ENCODE results near the gene ZNF575.
"Not testable (repeated sequence)": the region's sequence is repeated elsewhere in the genome, so short reads cannot be mapped to it uniquely, and the experiment has no call there.

Gene ZNF575

DNA sequence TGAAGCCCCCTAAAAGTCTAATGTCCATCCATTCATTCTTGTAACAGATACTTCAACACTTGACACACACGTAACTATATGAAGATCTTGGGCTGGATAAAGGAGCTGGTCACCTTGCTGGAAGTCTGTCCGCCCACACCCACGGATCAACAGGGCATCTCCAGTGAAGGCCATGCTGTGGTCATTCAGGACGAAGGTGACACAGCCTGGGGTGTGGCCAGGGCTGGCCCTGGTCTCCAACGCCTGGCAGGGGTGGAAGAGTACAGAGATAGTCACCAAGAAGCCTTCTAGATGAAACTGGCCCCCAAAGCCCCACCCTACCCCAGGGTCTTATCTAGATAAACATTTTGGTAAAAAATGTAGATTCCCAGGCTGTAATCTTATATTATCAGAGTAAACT is 21.7 kb upstream of the ZNF575 start:
- no peak for DNase-seq

DNA sequence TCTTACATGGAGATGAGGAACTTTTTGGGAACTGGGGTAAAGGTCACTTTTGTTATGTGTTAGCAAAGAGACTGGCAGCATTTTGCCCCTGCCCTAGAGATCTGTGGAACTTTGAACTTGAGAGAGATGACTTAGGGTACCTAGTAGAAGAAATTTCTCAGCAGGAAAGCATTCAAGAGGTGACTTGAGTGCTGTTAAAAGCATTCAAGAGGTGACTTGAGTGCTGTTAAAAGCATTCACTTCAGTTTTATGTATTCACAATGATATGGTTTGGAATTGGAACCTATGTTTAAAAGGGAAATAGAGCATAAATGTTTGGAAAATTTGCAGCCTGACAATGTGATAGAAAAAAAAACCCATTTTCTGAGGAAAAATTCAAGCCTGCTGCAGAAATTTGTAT is 20.6 kb upstream of the ZNF575 start:
- not testable (repeated sequence) for DNase-seq

DNA sequence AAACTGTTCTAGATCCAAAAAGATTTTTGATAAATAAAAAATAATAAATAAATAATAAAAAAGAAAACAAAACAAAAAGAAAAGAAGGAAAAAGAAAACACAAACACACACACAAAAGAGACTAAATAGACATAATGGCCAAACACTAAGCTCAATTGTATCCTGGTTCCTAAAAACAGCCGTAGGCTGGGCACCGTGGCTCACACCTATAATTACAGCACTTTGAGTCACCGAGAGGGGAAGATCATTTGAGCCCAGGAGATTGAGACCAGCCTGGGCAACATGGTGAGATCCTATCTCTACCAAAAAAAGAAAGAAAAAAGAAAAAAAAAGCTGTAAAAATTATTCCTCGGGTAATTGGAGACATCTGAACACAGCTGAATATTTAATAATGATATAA is 14.9 kb upstream of the ZNF575 start:
- no peak for DNase-seq

DNA sequence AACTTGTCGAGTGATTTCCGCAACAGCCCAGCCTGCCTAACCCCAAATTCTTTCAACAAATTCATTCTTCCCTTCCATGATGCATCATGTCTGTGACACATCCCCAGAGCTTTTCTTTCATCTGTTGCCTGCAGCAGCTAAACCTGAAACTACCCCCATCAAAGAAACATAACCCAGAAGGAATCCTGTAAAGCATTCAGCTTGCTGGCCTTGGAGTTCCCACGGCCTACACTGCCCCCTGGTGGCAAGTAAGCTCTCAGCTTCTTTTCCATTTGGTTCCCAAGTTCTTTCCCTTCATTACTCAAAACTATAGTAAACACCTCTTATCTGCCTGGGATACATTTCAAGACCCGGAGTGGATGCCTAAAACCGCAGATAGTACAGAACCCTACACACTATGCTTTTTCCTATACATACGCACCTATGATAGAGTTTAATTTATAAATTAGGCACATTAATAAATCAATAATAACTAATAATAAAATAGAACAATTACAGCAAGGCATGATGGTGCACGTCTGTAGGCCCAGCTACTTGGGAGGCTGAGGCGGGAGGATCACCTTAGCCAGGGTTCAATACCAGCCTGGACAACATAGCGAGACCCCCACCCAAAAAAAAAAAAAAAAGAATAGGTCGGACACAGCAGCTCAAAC is 13.4 kb upstream of the ZNF575 start:
- DNase-seq = peak; percentile 88

DNA sequence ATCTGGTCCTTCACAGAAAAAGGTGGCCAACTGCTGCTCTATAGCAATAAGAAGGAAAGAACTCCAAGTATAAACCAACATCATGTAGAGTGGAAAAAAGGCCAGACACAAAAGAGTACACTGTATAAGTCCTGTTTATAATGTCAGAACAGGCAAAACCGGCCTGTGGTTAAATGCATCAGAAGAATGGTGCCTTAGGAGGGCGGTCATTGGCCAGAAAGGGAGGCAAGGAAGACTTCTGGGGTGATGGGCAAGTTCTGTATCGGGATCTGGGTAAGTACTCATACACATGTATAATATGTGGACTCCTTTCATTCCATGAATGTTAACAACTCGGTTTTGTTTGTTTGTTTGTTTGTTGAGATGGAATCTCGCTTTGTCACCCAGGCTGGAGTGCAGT is 10.1 kb upstream of the ZNF575 start:
- DNase-seq = no peak

DNA sequence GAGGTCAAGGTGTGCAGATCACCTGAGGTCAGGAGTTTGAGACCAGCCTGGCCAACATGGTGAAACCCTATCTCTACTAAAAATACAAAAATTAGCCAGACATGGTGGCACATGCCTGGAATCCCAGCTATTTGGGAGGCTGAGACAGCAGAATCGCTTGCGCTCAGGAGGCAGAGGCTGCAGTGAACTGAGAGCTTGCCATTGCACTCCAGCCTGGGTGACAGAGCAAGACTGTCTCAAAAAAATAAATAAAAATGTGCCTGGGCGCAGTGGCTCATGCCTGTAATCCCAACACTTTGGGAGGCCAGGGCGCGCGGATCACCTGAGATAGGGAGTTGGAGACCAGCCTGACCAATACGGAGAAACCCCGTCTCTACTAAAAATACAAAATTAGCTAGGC is 9.3 kb upstream of the ZNF575 start:
- not testable (repeated sequence) for DNase-seq

DNA sequence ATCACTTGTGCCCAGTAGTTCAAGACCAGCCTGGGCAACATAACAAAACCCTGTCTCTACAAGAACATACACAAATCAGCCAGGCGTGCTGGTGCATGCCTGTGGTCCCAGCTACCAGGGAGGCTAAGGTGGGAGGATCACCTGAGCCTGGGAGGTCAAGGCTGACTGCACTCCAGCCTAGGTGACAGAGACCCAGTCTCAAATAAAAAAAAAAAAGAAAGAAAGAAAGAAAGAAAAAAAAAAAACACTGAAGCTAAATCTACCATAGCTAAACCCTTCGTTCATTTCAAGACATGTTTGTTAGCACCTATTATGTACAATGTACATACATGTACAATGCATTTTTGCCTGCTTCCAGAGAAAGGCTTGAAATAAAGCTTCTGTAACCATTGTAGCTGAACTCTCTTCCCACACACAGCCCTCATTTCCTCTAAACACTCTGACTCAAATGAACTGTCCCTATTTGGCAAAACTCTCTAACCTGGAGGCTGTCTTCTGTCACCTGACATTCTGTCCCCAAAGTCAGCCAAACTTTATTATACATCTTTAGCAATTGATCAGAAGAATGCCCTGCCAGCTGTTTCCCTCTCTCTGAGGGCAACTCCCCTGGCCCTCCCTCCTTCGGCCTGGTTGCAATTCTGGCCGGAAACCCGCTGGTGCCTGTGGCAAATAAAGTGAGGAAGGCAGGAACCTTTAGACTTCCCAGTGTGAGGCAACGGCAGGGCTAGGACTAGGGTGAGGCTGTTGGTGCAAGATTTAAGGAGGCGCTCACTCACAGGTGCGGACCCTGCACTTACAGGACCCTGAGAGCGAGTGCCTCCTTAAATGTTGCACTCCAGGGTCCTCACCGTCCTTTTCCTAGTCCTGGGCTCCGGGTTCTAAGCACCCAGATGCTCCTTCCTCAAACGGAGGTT is 7.8 kb upstream of the ZNF575 start:
- peak; percentile 22 for DNase-seq

DNA sequence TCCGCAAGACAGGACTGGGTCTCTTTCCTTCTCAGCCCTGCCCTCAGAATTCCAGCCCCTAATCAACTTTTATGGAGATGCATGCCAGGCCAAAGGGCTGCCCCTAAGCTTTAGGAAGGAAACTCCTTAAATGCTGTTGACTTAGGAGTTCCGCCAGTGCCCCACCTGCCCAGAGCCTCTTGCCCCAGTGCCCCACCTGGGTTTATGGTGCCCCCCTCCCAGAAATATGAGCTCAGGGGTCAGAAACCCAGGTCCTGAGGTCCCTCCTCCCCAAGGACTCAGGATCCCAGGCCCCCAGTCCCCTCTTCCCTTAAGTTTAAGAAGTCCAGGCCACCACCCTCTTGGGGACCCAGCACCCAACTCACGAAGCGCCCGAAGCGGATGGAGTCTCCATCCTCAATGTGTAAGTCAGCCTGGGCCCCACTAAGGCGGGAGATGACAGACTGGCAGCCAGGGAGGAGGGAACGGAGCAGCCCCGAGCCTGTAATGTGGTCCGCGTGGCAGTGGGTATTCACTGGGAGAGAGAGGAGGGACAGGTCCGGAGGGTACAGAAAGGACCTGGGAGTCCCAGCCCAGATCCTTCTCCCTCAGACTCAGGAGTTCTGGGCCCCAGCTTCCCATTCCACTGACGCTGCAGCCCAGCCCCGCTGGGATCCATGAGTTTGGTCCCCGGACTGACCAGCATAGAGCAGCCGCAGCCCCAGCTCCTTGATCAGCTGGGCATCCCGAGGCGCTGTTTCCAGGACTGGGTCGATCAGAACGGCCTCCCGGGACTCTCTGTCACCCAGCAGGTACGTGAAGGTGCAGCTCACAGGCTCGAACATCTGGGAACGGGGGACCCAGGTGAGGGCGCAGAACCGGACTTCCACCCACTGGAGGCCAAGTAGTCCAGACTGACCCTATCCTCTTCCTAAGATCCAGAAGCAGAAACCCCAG is 6.9 kb upstream of the ZNF575 start:
- no peak for DNase-seq

DNA sequence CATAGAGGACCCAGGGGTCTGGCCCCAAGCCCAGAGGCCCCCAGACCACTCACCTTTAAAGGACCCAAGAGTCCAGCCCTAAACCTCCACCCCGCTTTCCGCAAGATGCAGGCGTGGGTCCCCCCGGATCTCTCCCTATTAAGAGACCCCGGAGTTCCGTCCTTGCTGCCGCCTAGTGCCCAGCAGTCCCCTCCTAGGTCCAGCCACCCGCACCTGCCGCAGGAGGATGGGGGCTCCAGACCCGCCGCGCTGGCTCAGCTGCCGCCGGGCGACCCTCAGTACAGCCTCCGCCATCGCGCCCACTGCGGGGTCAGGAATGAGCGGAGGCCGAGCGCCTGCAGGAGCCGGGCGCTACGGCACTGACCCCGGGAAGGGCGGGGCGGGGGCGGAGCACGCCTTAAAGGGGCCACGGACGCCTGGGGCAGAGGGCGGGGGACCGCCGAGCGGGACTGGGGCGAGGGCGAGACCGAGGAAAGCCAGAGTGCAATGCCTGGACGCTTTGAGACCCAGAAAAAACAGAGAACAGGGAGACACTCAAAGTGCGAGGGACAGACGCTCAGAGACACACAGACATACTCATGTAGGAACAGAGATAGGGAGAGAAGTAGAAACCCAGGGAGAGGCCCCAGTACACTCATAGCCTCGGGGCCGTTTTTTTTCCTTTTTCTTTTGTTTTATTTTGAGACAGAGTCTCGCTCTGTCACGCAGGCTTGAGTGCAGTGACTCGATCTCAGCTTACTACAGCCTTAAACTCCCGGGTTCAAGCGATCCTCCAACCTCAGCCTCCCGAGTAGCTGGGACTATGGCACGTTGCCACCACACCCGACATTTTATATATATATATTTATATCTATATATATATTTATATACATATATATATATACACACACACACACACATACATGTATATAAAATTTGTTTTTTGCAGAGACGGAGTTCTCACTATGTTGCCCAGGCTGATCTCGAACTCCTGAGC is 5.8 kb upstream of the ZNF575 start, which contains the start of gene ETHE1:
TSS of gene ETHE1 (minus strand) at position 318 of the 976 bp plus-strand sequence. CDS start at position 294, 24 bp downstream.
- peak; percentile 66 for DNase-seq

DNA sequence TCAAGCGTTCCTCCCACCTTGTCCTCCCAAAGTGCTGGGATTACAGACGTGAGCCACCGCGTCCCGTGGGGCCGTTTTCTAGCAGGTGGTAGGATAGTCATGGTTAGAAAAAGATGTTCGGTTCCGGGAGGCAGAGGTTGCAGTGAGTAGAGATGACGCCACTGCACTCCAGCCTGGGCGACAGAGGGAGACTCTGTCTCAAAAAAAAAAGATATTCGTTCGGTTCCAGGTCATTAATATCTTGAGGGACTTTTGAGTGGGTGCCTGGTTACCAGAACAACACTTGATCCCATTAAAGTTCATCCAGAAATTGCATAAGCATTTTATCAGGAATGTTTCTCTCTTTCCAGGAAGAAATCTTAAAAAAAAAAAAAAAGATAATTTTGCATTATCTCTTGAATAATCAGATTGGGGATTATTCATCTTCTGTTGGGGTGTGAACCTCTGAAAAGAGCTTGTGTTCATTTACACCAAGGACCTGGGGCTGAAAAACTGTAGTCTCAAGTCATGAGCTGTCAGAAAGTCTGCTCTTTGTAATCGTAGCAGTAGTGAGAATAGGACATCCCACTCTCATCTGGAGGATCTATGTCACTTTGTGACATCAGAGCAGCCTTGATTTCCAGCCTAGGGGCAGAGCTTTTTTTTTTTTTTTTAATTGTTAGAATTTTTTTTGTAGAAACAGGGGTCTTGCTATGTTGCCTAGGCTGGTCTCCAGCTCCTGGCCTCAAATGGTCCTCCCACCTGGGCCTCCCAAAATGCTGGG is 4.9 kb upstream of the ZNF575 start:
- DNase-seq = no peak

DNA sequence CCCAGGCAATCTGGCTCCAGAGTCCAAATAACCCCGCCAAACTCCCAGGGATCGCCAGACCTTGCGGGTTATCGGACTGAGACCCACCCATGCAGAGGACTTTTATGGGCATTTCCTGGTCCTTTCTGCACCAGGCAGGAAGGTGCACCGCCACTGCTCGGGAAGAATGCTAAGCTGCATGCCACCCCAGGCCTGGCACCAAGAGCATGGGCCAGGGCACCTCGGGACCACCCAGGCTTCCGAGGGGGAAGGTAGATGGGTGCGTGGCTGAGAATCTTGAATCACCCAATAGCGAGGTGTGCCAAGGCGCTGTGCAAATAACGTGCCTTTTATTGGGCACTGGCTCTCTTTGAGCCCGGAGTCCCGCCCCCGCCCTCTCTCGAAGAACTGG is 422 bp upstream of the ZNF575 start:
- DNase-seq = no peak

DNA sequence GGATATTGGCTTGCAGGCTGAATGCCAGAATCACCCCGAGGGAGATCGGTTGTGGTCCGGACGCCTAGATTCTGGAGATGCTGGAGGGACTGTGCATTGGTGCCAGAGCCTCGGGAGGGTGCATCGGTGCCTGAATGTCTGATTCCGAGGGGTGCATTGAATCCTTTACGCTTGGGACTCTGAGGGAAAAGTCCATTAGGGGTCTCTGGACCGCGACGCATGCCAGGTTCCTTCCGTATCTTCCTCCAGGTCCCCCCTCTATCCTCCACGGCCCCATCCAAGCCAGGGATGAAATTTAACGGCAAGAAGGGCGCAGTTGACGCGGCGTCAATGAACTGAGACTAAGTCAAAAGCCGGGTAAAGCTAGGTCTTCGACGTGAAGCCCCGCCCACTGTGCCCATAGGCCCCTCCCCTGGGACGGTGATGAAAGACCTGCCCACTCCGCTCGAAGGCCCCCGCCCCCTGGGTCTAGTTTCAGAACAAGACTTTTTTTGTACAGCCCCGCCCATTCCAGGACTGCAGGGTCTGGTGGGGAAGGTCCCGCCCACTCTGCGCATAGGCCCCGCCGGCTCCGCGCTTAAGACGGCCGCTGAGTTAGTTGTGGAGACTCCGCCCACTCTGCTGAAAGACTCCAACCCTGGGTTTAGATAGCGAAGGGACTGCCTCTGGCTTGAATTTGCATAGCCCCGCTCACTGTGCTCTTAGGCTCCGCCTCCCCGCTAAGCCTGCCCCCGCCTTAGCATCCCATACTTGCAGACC is 737 bp downstream of the ZNF575 start:
- peak; percentile 99 for DNase-seq

DNA sequence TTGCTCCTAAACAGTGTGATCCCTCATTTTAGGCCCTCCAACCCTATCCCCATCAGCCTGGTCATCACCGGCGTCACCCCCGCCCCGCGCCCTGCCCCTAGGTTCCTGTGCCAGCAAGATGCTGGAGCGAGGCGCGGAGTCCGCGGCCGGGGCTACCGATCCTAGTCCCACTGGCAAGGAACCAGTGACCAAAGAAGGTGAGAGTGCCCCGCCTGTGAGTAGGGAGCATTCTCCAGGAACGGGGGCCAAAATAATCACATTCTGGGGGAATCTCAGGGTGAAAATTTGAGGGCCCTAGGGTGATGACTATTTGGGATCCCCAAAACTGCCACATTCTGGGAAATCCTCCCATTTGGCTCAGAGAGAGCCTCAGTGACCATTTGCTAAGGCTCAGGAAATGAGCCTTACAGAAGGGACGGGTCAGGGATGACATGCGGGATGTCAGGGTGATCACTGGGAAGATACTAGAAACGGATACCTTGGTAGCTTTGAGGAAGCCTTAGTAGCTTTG is 1.4 kb downstream of the ZNF575 start:
- no peak for DNase-seq

DNA sequence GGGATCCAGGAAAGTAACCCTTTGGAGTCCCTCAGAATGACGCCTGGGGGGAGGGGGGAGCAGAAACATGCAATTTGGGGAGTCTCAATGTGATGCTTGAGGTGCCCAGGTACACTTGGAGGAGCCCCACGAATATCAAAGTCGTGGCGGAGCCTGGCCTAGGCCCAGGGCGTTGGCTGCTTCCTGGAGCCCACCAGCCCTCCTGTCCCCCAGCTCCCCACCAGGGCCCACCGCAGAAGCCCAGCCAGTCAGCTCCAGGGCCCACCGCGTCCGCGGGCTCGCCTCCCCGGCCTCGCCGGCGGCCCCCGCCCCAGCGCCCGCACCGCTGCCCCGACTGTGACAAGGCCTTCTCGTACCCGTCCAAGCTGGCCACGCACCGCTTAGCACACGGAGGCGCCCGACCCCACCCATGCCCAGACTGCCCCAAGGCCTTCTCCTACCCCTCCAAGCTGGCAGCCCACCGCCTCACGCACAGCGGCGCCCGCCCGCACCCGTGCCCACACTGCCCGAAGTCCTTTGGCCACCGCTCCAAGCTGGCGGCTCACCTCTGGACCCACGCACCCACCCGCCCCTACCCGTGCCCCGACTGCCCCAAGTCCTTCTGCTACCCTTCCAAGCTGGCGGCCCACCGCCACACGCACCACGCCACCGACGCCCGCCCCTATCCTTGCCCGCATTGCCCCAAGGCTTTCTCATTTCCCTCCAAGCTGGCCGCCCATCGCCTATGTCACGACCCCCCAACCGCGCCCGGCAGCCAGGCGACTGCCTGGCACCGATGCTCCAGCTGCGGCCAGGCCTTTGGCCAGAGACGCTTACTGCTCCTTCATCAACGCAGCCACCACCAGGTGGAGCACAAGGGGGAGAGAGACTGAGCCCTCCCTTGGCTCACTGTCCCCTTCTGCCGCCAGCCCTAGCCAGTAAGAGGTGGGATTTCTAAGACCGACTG is 2.1 kb downstream of the ZNF575 start:
- DNase-seq = peak; percentile 53

DNA sequence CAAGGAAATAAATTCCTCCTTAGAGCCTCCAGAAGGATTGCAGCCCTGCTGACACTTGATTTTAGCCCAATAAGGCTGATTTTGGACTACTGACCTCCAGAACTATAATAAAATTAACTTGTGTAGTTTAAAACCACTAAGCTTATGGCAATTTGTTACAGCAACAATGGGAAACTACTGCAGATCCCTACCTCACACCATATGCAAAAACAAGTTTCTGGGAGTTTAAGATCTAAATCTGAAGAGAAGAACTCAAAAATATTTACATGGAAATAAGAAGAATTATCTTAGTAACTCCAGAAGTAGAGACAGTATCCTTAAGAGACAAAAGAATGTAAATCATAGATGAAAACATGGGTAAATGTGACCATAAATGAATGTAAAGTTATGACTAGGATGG is 5.9 kb downstream of the ZNF575 start:
- no peak for DNase-seq

DNA sequence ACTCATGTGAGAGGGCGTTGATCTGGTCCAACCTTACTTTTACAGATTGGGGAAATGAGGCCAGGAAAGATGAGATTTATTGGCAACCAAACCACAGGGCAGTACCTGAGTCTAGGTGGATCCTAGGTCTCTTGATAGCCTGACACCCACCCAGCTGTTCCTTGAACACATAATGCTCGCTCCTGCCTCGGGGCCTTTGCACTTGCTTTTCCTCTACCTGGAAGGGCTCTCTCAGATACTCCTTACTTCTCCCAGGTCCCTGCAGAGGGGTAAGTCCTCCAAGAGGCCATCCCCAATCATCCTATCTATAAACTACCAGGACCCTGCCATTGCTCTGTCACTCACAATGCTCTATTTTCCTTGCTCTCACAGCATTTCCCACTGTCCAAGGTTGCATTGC is 7.4 kb downstream of the ZNF575 start:
- DNase-seq = no peak

DNA sequence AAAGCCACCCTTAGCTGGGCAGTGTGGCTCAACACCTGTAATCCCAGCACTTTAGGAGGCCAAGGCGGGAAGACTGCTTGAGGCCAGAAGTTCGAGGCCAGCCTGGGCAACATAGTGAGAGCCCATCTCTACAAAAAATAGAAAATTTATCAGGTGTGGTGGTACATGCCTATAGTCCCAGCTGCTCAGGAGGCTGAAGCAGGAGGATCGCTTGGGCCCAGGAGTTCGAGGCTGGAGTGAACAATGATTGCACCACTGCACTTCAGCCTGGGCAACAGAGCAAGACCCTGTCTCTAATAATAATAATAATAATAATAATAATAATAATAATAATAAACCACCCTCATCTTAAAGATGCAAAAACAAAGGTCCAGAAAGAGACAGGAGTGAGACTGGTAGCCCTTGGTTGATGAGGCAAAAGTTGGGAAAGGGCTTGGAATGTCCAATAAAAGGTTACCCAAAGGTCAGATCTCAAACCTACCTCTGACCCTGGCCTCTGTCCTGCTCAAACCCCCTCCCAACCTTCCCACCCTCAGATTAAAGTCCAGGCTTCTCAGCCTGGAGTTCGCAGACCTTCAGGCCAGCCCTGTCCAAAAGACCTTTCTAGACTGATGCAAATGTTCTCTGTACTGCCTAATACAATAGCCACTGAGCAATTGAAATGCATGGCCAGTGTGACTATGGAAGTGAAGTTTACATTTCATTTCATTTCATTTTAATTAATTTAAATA is 9.1 kb downstream of the ZNF575 start:
- no peak for DNase-seq

DNA sequence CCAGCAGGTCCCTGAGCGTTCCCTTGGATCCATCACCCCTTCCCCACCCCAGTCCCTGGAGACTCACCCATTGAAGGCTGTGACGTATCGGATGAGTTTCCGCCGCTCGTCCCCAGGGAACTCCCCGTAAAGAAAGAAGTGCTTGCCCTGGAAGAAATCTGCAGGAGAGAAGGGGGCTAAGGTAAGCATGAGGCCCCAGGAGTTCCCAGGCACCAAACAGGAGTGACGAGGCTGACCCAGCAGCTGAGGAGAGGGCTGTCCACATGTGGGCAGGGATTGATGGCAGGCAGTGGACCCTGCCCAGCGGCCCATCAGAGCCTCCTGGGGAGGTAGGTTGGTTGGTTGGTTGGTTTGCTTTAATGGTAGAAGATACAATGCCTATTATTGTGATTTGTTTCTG is 11.1 kb downstream of the ZNF575 start:
- no peak for DNase-seq

All from fibroblast of skin of back (primary cell).